ENCODE measurements around the gene SOHLH1. TPM values are rescaled to one million over a fixed set of nuclear protein-coding genes. Genes with fewer than 3 reads are reported as not detected.

The SOHLH1 gene
- total RNA-seq, 1 experiment from 2014 or later = not detected

DNA sequence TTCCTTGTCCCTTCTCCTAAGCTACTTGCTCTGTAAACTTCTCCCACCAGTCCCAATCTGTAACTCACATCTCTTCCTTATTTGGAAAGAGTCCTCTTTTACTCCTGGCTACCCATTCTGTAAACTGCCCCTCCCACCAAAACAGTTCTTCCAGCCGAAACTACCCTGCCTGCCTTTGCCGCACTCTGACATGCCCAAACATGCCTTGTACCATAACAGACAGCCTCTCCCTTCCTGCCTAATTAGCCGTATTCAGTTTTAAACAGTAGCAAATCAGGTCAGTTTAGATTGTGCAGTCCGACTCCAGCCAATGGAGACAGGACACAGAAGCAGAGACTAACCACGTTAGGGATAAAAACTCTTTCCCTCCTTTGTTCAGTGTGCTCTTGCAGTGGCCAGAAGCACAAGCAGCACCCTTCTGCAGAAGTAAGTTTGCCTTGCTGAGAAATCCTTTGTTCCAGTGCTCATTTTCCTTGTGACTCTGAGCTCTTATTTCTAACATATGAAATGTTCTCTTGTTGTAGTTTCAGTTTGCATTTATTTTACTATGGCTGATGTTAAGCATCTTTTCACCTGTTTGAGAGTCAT is 54.6 kb downstream of the SOHLH1 start:
- in situ Hi-C loops (cut with HindIII; ENCODE audit: low pct_unique_long_range_greater_than_20kb, low sequenced_read_pairs) = no loop called here
- peak; percentile 7 for DNase-seq (ENCODE audit: low read depth)

Other genes with a start within 250 kb of the SOHLH1 start
- 30.4 and 32.4 TPM in 2 replicates for gene PPP1R26, start 219.7 kb downstream of the SOHLH1 start, total RNA-seq (2014; rRNA removed; shearing (Covaris generic); ENCODE audit: low replicate concordance)
- gene MRPS2, start 198.8 kb downstream of the SOHLH1 start, total RNA-seq (2014; rRNA removed; shearing (Covaris generic); ENCODE audit: low replicate concordance) = 30.9 and 50.6 TPM in 2 replicates
- gene LCN1, start 178.0 kb downstream of the SOHLH1 start, total RNA-seq (2014; rRNA removed; shearing (Covaris generic); ENCODE audit: low replicate concordance) = not detected in 2 replicates
- not detected in 2 replicates for gene OBP2A, start 153.4 kb downstream of the SOHLH1 start, total RNA-seq (2014; rRNA removed; shearing (Covaris generic); ENCODE audit: low replicate concordance)
- not detected in 2 replicates for gene PAEP, start 137.7 kb downstream of the SOHLH1 start, total RNA-seq (2014; rRNA removed; shearing (Covaris generic); ENCODE audit: low replicate concordance)
- not detected in 2 replicates for gene GLT6D1, start 59.9 kb downstream of the SOHLH1 start, total RNA-seq (2014; rRNA removed; shearing (Covaris generic); ENCODE audit: low replicate concordance)
- not detected in 2 replicates for gene LCN9, start 36.2 kb downstream of the SOHLH1 start, total RNA-seq (2014; rRNA removed; shearing (Covaris generic); ENCODE audit: low replicate concordance)
- not detected in 2 replicates for gene KCNT1, start 2.7 kb upstream of the SOHLH1 start, total RNA-seq (2014; rRNA removed; shearing (Covaris generic); ENCODE audit: low replicate concordance)
- gene CAMSAP1, start 208.1 kb upstream of the SOHLH1 start, total RNA-seq (2014; rRNA removed; shearing (Covaris generic); ENCODE audit: low replicate concordance) = 22.6 and 39.3 TPM in 2 replicates